HG02840 (cell line): Measurements from ENCODE around the gene ZNF385B.

Source experiments
- ATAC-seq: cut with Tn5 transposase; IDR thresholded peaks from one replicate; pipeline ENCODE4 v1.9.1; 2021; ENCODE audit warnings: mild to moderate bottlenecking, moderate library complexity, moderate number of reproducible peaks; ENCODE audit not compliant: unreplicated experiment, low FRiP score

Gene ZNF385B

DNA sequence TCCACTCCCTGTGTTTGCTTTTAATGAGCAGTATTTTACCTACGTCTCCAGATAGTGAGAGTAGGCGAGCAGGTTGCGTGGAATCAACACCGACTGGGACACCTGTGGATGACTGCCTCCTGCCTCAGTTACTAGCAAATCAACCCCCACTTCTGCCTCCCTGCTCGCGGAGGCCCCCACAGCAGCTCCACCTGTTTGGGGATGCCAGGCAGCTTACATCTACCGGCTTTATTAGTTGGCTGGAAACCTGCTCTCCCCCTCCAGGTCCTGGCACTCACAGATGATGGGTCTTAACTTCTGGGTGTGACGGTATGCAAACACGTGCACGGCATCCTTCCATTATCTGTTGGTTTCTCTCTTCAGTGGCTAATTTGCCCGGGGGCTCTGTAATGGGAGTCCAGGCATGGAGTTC is 432.3 kb downstream of the ZNF385B start:
- ATAC-seq: no peak

- ATAC-seq: no peak
Measured at GRCh38 chr2:179428649-179429048, 432.8 kb downstream of the ZNF385B start.

GRCh38 chr2:179427065-179427464 is 434.3 kb downstream of the ZNF385B start:
- ATAC-seq: no peak

DNA sequence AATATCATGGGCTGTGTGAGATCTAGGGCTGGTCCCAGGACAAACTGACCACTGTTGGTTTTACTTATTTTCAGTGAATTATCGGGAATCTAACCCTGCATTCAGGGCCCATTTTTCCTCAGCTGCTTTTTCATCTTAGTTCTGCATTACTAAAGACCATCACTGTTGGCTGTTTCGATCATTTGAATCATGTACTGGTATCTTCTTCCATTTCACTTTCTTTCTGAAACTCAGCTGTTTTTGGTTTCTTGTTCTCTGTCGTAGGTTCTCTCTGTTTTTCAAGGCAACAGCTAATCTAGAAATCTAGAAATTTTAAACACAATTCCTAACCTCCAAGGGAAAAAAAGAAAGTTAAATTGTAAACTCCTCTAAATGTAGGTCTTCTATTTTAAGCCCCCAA is 436.8 kb downstream of the ZNF385B start:
- no peak for ATAC-seq

DNA sequence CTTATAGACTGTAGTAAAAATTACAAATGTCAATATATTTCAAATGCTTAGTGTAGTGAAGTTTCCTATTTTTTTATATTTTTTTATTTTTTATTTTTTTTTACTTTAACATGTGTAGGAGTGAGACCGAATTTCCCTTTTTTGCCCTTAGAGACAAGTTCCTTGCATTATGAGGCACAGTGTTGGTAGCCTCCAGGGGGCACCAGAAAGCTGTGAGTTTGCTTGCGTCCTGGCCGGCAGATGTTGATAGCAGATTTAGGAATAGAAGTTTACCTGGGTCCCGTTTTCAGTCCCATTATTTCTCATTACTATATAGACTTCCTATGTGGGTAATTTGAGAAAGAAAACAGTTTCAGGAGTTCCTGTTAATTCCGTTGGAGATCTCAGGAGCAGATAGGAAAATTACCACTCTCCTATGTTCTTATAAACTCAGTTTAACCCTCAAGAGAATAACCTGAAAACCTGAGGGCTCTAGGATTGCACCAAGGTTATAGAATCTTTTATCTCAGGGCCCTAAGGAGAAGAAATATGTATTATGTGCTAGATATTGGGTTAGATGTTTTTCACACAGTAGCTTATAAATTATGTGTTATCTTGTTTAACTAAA is 439.3 kb downstream of the ZNF385B start:
- peak; percentile 72 for ATAC-seq

- ATAC-seq: no peak
Measured at GRCh38 chr2:179417436-179417949, 443.9 kb downstream of the ZNF385B start.

GRCh38 chr2:179412112-179412511 is 449.3 kb downstream of the ZNF385B start:
- ATAC-seq: no peak

DNA sequence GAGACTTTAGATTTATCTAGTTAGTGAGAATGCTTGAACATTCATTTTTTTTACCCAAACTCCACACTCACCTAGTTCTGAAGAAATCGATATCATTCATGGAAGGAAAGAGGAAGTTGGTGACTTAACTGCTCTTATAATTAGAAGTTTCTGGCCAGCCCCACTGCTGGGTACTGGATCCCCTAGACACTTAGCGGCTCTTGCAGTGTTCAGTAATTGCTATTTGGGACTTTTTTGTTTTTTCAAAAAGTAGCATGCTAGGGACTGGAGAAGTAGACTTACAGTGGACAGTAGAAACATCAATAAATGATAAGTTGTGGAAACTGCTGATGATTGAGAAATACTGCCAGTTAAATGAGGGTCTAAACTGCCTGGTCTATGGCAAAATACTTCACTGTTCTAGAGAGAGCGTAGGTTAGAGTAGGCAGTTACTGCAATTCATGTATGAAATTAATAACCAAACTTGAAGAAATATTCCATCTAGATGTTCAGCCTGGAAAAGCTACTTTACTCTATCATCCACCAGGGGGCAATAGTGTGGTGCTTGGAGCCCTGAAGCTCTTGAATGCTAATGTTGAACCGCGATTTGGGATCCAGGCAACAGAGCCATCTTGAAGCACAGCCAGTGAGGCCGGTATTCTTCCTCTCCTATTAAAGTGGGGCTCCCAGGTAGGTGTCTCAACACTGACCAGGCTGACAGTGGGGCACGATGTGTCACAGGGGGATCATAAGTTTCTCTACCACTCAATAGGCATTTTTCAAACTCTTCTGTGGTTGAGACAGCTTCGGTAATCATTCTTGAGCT is 450.7 kb downstream of the ZNF385B start:
- ATAC-seq: no peak

DNA sequence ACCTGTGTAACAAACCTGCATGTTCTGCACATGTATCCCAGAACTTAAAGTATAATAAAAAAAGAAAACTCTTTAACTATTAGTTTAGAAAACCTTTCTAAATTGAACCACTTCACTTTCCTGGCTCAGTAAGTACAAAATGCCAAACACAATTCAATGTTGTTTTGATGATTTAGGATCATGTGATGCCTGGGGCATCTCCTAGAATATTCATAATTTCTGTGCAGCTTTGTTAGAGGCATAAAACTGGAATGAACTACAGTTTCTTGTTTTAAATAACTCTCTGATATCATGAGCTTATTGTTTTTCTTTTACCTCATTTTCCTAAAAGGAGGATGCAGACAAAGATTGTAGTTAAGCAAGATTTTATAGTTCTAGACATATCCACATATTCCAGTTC is 457.8 kb downstream of the ZNF385B start:
- no peak for ATAC-seq

- no peak for ATAC-seq
Measured at GRCh38 chr2:179393481-179393880, 467.9 kb downstream of the ZNF385B start.
